GM23338 (cell line): ENCODE data around the gene KCNH5. TPM values are rescaled to one million over a fixed set of nuclear protein-coding genes. Genes with fewer than 3 reads are reported as not detected.

Experiments used
- ATAC-seq: fragments of 200-7000 bp; cut with Tn5 transposase; 3 replicates; pipeline ENCODE4 v1.9.1; 2020
- DNase-seq: peaks from one replicate; pipeline ENCODE4 v3.0.0-alpha.2; 2015; ENCODE audit warnings: low spot score
- H2AFZ ChIP-seq: fragments of 200-600 bp; sonication (generic); 2 replicates; pipeline ENCODE4 v1.8.0; 2016; ENCODE audit warnings: antibody characterized with exemption, mild to moderate bottlenecking, moderate library complexity
- H3F3A ChIP-seq: fragments of 200-600 bp; sonication (generic); replicated peaks from 2 replicates; pipeline ENCODE4 v1.8.0; 2017; ENCODE audit warnings: antibody characterized with exemption, mixed run types, low read depth
- H3K27ac ChIP-seq: fragments of 200-600 bp; sonication (generic); 2 replicates; pipeline ENCODE4 v1.6.1; 2016; ENCODE audit warnings: low read depth
- H3K27me3 ChIP-seq: fragments of 200-600 bp; sonication (generic); 2 replicates; pipeline ENCODE4 v1.8.0; 2016; ENCODE audit warnings: mild to moderate bottlenecking, mixed run types, moderate library complexity; ENCODE audit not compliant: insufficient read depth
- H3K36me3 ChIP-seq: fragments of 200-600 bp; sonication (generic); 2 replicates; pipeline ENCODE4 v1.8.0; 2016; ENCODE audit warnings: mild to moderate bottlenecking; ENCODE audit not compliant: insufficient read depth
- H3K4me1 ChIP-seq: fragments of 200-600 bp; sonication (generic); 2 replicates; pipeline ENCODE4 v1.8.0; 2016; ENCODE audit warnings: mild to moderate bottlenecking, moderate library complexity; ENCODE audit not compliant: insufficient read depth
- H3K4me2 ChIP-seq: fragments of 200-600 bp; sonication (generic); 2 replicates; pipeline ENCODE4 v1.7.1; 2017; ENCODE audit warnings: mixed run types
- H3K4me3 ChIP-seq: fragments of 200-600 bp; sonication (generic); 2 replicates; pipeline ENCODE4 v1.6.1; 2016; ENCODE audit warnings: mixed run types
- H3K79me2 ChIP-seq: fragments of 200-600 bp; sonication (generic); replicated peaks from 2 replicates; pipeline ENCODE4 v1.8.0; 2017; ENCODE audit warnings: mild to moderate bottlenecking; ENCODE audit not compliant: insufficient read depth
- H3K9me2 ChIP-seq: fragments of 200-600 bp; sonication (generic); 2 replicates; pipeline ENCODE4 v1.8.0; 2017; ENCODE audit not compliant: insufficient read depth
- H4K20me1 ChIP-seq: fragments of 200-600 bp; sonication (generic); replicated peaks from 2 replicates; pipeline ENCODE4 v1.8.0; 2017; ENCODE audit warnings: mild to moderate bottlenecking; ENCODE audit not compliant: insufficient read depth
- H3K27ac Mint-ChIP-seq: 2 replicates; pipeline ENCODE4 v1.8.0; 2020; ENCODE audit warnings: inconsistent platforms, mild to moderate bottlenecking, moderate library complexity, mixed read lengths
- H3K27me3 Mint-ChIP-seq: 3 replicates; pipeline ENCODE4 v1.8.0; 2022; ENCODE audit warnings: low read depth, mild to moderate bottlenecking, moderate library complexity, mixed read lengths, inconsistent platforms; ENCODE audit not compliant: insufficient read depth, poor library complexity
- H3K36me3 Mint-ChIP-seq: 3 replicates; pipeline ENCODE4 v1.8.0; 2021; ENCODE audit warnings: low read depth, mild to moderate bottlenecking, inconsistent platforms, moderate library complexity, mixed read lengths
- H3K4me1 Mint-ChIP-seq: 3 replicates; pipeline ENCODE4 v1.8.0; 2020; ENCODE audit warnings: mild to moderate bottlenecking, inconsistent platforms, mixed read lengths
- H3K4me3 Mint-ChIP-seq: 3 replicates; pipeline ENCODE4 v1.8.0; 2021; ENCODE audit warnings: moderate library complexity, mild to moderate bottlenecking, inconsistent platforms, mixed read lengths
- H3K9me3 Mint-ChIP-seq: 3 replicates; pipeline ENCODE4 v1.8.0; 2020; ENCODE audit warnings: moderate library complexity, mild to moderate bottlenecking, inconsistent platforms, mixed read lengths
- POLR2AphosphoS5 ChIP-seq: IDR thresholded peaks from 2 replicates; pipeline ENCODE4 v1.6.1; 2016; ENCODE audit warnings: antibody characterized with exemption, low read depth
- STAT1 ChIP-seq: IDR thresholded peaks from one replicate; pipeline ENCODE4 v1.6.1; 2016; ENCODE audit warnings: antibody characterized with exemption; ENCODE audit not compliant: unreplicated experiment
- polyA plus RNA-seq: library from polyadenylated mRNA; unstranded; fragments of >200 nt; fragmentation: Nextera tagmentation; extraction: Ambion mirVana; gene quantifications from 2 replicates; pipeline ENCODE4 v1.2.1, GENCODE V29; 2016
- total RNA-seq: library from RNA; depleted of rRNA; stranded (reverse); fragments of >200 nt; shearing (Covaris generic); gene quantifications from 2 replicates; pipeline ENCODE4 v1.2.3, GENCODE V29; 2014
- TF ChIP-seq, protein P1 (sequence below): IDR thresholded peaks from 2 replicates; pipeline ENCODE4 v1.6.1; 2016; ENCODE audit warnings: antibody characterized with exemption
- TF ChIP-seq, protein P2 (sequence below): IDR thresholded peaks from one replicate; pipeline ENCODE4 v1.6.1; 2018; ENCODE audit warnings: antibody characterized with exemption; ENCODE audit not compliant: unreplicated experiment
- TF ChIP-seq, protein P3 (sequence below), 2 experiments: fragments of 200-600 bp in 1 of 2; sonication (generic) in 1 of 2; conservative IDR thresholded peaks; 2 replicates each; pipeline versions ENCODE4 v1.5.1 to v1.6.1; 2016 to 2017; ENCODE audit warnings: antibody characterized with exemption in 2 of 2, low read depth in 2 of 2, mild to moderate bottlenecking in 2 of 2, moderate library complexity in 1 of 2

KCNH5 gene
- total and polyA plus RNA-seq, 2 experiments from 2014 or later: 0.71 to 0.83 TPM

DNA sequence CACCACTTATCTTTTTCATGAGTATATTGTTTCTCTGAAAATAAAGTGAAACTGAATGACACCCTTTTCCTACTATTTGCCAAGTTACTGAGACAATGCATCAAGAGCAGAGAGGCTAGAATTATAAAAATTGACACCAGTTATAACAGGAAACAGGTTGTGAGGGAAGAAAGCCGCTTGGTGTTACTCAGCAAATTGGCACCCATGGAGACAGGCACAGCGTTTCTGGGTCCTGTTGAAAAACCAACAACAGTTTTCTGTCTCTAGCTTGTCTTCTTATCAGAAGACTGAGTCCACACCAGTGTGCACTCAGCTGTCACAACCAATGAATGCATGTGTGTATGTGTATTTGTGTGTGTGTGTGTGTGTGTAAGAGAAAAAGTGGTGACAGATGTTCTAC, 267.7 kb downstream of the KCNH5 start:
- Histone ChIP-seq H3K9me2 (peaks cover 9% of the 10 kb centered on the region; the same call in 1 of the 2 replicates), H3K4me2 (no peak overlapping the region), H3F3A (peaks cover 6% of the 10 kb centered on the region; the same call in 1 of the 2 replicates), H3K4me1 (peaks cover 20% of the 10 kb centered on the region), H2AFZ (no peak overlapping the region), H4K20me1 (no peaks in the 10 kb centered on the region), H3K79me2 (no peaks in the 10 kb centered on the region), H3K27ac (no peak overlapping the region), H3K27me3 (no peaks in the 10 kb centered on the region), H3K36me3 (no peaks in the 10 kb centered on the region), H3K4me3 (no peak overlapping the region)
- H3K4me3 Mint-ChIP-seq: no peak overlapping the region
- TF ChIP-seq, protein P1, sequence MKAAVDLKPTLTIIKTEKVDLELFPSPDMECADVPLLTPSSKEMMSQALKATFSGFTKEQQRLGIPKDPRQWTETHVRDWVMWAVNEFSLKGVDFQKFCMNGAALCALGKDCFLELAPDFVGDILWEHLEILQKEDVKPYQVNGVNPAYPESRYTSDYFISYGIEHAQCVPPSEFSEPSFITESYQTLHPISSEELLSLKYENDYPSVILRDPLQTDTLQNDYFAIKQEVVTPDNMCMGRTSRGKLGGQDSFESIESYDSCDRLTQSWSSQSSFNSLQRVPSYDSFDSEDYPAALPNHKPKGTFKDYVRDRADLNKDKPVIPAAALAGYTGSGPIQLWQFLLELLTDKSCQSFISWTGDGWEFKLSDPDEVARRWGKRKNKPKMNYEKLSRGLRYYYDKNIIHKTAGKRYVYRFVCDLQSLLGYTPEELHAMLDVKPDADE: no peak
- no peak overlapping the region for H3K27ac Mint-ChIP-seq
- H3K4me1 Mint-ChIP-seq: peaks cover 38% of the 10 kb centered on the region
- H3K9me3 Mint-ChIP-seq: peaks cover 9% of the 10 kb centered on the region; the same call in 2 of the 3 replicates
- peaks cover 20% of the 10 kb centered on the region; the same call in 2 of the 3 replicates for H3K36me3 Mint-ChIP-seq
- no peaks in the 10 kb centered on the region for H3K27me3 Mint-ChIP-seq
- no peak for DNase-seq
- no peak for ATAC-seq

DNA sequence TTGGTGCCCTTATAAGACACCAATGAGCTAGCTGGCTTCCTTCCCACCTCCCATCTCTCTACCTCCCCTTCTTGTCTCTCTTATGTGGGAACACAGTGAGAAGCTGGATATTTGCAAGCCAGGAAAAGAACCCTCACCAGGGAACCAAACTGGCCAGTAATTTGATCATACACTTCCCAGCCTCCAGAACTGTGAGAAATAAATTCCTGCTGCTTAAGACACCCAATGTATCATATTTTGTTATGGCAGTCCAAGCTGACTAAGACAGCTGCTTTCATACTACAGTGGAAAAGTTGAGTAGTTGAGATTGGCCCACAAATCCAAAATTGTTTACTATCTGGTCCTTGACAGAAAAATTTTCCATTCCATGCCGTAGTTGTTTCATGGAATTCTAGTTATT, 269.0 kb downstream of the KCNH5 start:
- no peaks in the 10 kb centered on the region for H3K27me3 ChIP-seq
- H3K36me3 Mint-ChIP-seq: peaks cover 10% of the 10 kb centered on the region; the same call in 2 of the 3 replicates
- H3K27me3 Mint-ChIP-seq: no peaks in the 10 kb centered on the region
- H3K27ac ChIP-seq: no peak overlapping the region
- no peaks in the 10 kb centered on the region for H4K20me1 ChIP-seq
- no peak overlapping the region for H2AFZ ChIP-seq
- no peaks in the 10 kb centered on the region for H3K79me2 ChIP-seq
- TF ChIP-seq POLR2AphosphoS5 (no peak), STAT1 (no peak)
- H3K4me3 Mint-ChIP-seq: no peak overlapping the region
- no peak for DNase-seq
- no peaks in the 10 kb centered on the region for H3K36me3 ChIP-seq
- no peak overlapping the region for H3K4me3 ChIP-seq
- H3K9me3 Mint-ChIP-seq: no peaks in the 10 kb centered on the region; the same call in 1 of the 3 replicates
- ATAC-seq: no peak
- H3K4me1 ChIP-seq: peaks cover 15% of the 10 kb centered on the region
- peaks cover 9% of the 10 kb centered on the region; the same call in 1 of the 2 replicates for H3K9me2 ChIP-seq
- H3K4me1 Mint-ChIP-seq: peaks cover 30% of the 10 kb centered on the region
- H3F3A ChIP-seq: peaks cover 6% of the 10 kb centered on the region; the same call in 1 of the 2 replicates
- H3K27ac Mint-ChIP-seq: no peak overlapping the region
- H3K4me2 ChIP-seq: no peak overlapping the region

DNA sequence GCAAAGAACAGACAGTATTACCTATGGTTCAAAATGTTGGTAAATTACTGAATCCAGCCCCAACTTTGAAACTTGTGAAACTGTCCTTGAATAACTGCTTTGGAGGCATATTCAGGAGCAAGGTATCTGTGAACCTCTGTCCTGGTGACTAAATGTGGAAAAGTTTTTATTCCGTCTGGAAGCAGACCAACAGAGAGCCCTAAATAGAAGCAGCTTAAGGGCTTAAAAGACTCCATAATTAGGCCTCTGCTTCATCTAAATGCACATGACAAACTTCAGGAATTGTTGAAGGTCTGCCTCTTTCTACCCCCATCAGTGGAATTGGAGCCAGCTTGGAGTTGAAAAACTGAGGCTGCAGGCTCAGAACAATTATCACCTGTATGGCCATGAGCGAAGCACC, 276.5 kb downstream of the KCNH5 start:
- Histone ChIP-seq H3F3A (no peaks in the 10 kb centered on the region), H2AFZ (no peak overlapping the region; the same call in 1 of the 2 replicates), H4K20me1 (no peaks in the 10 kb centered on the region), H3K4me1 (peaks cover 12% of the 10 kb centered on the region), H3K4me2 (no peak overlapping the region), H3K27ac (no peak overlapping the region), H3K36me3 (no peaks in the 10 kb centered on the region), H3K27me3 (no peaks in the 10 kb centered on the region), H3K4me3 (no peak overlapping the region), H3K79me2 (no peaks in the 10 kb centered on the region), H3K9me2 (peaks cover 2% of the 10 kb centered on the region; the same call in 1 of the 2 replicates)
- ATAC-seq (no peak), DNase-seq (no peak)
- H3K36me3 Mint-ChIP-seq: no peaks in the 10 kb centered on the region
- peaks cover 3% of the 10 kb centered on the region for H3K27me3 Mint-ChIP-seq
- H3K4me1 Mint-ChIP-seq: peaks cover 18% of the 10 kb centered on the region
- H3K9me3 Mint-ChIP-seq: no peaks in the 10 kb centered on the region
- H3K27ac Mint-ChIP-seq: no peak overlapping the region
- no peak overlapping the region for H3K4me3 Mint-ChIP-seq
- TF ChIP-seq, protein P2, sequence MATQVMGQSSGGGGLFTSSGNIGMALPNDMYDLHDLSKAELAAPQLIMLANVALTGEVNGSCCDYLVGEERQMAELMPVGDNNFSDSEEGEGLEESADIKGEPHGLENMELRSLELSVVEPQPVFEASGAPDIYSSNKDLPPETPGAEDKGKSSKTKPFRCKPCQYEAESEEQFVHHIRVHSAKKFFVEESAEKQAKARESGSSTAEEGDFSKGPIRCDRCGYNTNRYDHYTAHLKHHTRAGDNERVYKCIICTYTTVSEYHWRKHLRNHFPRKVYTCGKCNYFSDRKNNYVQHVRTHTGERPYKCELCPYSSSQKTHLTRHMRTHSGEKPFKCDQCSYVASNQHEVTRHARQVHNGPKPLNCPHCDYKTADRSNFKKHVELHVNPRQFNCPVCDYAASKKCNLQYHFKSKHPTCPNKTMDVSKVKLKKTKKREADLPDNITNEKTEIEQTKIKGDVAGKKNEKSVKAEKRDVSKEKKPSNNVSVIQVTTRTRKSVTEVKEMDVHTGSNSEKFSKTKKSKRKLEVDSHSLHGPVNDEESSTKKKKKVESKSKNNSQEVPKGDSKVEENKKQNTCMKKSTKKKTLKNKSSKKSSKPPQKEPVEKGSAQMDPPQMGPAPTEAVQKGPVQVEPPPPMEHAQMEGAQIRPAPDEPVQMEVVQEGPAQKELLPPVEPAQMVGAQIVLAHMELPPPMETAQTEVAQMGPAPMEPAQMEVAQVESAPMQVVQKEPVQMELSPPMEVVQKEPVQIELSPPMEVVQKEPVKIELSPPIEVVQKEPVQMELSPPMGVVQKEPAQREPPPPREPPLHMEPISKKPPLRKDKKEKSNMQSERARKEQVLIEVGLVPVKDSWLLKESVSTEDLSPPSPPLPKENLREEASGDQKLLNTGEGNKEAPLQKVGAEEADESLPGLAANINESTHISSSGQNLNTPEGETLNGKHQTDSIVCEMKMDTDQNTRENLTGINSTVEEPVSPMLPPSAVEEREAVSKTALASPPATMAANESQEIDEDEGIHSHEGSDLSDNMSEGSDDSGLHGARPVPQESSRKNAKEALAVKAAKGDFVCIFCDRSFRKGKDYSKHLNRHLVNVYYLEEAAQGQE: no peak
- TF ChIP-seq, protein P3, sequence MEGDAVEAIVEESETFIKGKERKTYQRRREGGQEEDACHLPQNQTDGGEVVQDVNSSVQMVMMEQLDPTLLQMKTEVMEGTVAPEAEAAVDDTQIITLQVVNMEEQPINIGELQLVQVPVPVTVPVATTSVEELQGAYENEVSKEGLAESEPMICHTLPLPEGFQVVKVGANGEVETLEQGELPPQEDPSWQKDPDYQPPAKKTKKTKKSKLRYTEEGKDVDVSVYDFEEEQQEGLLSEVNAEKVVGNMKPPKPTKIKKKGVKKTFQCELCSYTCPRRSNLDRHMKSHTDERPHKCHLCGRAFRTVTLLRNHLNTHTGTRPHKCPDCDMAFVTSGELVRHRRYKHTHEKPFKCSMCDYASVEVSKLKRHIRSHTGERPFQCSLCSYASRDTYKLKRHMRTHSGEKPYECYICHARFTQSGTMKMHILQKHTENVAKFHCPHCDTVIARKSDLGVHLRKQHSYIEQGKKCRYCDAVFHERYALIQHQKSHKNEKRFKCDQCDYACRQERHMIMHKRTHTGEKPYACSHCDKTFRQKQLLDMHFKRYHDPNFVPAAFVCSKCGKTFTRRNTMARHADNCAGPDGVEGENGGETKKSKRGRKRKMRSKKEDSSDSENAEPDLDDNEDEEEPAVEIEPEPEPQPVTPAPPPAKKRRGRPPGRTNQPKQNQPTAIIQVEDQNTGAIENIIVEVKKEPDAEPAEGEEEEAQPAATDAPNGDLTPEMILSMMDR (conservative IDR thresholded peaks at IDR 0.05; ENCODE audit: low read depth in 2 of 2): no peak
